DND-41 (cell line): ENCODE measurements around the gene AP5M1.
A peak's percentile ranks its signal among the peaks of the same experiment; 100 is the strongest.

Experiments used
- ATAC-seq: fragments of 200-7000 bp; cut with Tn5 transposase; 3 replicates; pipeline ENCODE4 v1.9.1; 2021; ENCODE audit warnings: low read depth; ENCODE audit not compliant: insufficient read depth
- DNase-seq: peaks from one replicate; pipeline ENCODE4 v3.0.0-alpha.2; 2020
- H2AFZ ChIP-seq: 2 replicates; pipeline ENCODE4 v1.6.0; 2012; ENCODE audit warnings: low read depth, low read length
- H3K27ac ChIP-seq: 2 replicates; pipeline ENCODE4 v1.5.1; 2012; ENCODE audit warnings: low read length, inconsistent platforms
- H3K27me3 ChIP-seq: fragments of 200-600 bp; sonication (generic); 2 replicates; pipeline ENCODE4 v1.6.0; 2012; ENCODE audit warnings: low read length, mild to moderate bottlenecking, inconsistent platforms; ENCODE audit not compliant: insufficient read depth, poor library complexity
- H3K36me3 ChIP-seq: 2 replicates; pipeline ENCODE4 v1.5.1; 2012; ENCODE audit warnings: low read length, inconsistent platforms; ENCODE audit not compliant: insufficient read depth
- H3K4me1 ChIP-seq: 2 replicates; pipeline ENCODE4 v1.5.1; 2012; ENCODE audit warnings: mild to moderate bottlenecking, low read length; ENCODE audit not compliant: insufficient read depth
- H3K4me2 ChIP-seq: 2 replicates; pipeline ENCODE4 v1.6.0; 2012; ENCODE audit warnings: mild to moderate bottlenecking, moderate library complexity, low read length, inconsistent platforms; ENCODE audit not compliant: insufficient read depth
- H3K4me3 ChIP-seq, 2 experiments: fragments of 200-600 bp in 1 of 2; shearing (Covaris generic) in 1 of 2; 2 replicates each; pipeline ENCODE4 v1.5.1; 2012 to 2016; ENCODE audit warnings: inconsistent platforms in 2 of 2, low read length in 2 of 2, mild to moderate bottlenecking in 2 of 2, low read depth in 1 of 2, moderate library complexity in 1 of 2
- H3K79me2 ChIP-seq: 2 replicates; pipeline ENCODE4 v1.6.0; 2012; ENCODE audit warnings: low read length, inconsistent platforms; ENCODE audit not compliant: insufficient read depth
- H3K9ac ChIP-seq: 2 replicates; pipeline ENCODE4 v1.6.0; 2012; ENCODE audit warnings: low read depth, mild to moderate bottlenecking, inconsistent platforms, low read length, moderate library complexity
- H3K9me3 ChIP-seq: 2 replicates; pipeline ENCODE4 v1.5.1; 2012; ENCODE audit warnings: low read length, moderate library complexity, mild to moderate bottlenecking, inconsistent platforms; ENCODE audit not compliant: insufficient read depth, severe bottlenecking
- H4K20me1 ChIP-seq: 2 replicates; pipeline ENCODE4 v1.6.0; 2012; ENCODE audit warnings: low read length; ENCODE audit not compliant: insufficient read depth
- EZH2 ChIP-seq: IDR thresholded peaks from 3 replicates; pipeline ENCODE4 v1.6.1; 2012; ENCODE audit warnings: borderline replicate concordance, low read depth, mild to moderate bottlenecking, moderate library complexity, low read length, inconsistent platforms; ENCODE audit not compliant: severe bottlenecking
- TF ChIP-seq, protein P1 (sequence below): IDR thresholded peaks from 2 replicates; pipeline ENCODE4 v1.5.1; 2012; ENCODE audit warnings: borderline replicate concordance, low read length, moderate library complexity, mild to moderate bottlenecking; ENCODE audit not compliant: poor library complexity, severe bottlenecking; ENCODE audit errors: extremely low read depth

Gene AP5M1

DNA sequence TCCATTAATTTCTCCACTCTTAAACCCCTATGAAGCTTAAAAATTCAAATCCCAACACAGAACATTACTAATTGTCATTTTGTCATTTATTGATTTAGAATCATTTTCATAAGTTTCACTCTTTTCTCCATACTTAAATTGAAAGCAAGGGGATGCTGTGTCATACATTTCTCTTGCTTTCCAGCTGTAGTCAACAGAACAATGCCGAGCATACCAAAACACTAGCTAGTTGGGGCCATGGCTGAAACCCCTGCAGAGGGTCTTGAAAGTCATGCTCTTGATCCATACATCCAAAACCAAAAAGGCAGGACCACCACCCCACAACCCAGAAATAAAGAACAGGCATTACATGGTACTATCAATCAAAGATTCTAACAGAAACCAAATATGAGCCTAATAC, 9.1 kb upstream of the AP5M1 start:
- no peak for DNase-seq
- TF ChIP-seq, protein P1, sequence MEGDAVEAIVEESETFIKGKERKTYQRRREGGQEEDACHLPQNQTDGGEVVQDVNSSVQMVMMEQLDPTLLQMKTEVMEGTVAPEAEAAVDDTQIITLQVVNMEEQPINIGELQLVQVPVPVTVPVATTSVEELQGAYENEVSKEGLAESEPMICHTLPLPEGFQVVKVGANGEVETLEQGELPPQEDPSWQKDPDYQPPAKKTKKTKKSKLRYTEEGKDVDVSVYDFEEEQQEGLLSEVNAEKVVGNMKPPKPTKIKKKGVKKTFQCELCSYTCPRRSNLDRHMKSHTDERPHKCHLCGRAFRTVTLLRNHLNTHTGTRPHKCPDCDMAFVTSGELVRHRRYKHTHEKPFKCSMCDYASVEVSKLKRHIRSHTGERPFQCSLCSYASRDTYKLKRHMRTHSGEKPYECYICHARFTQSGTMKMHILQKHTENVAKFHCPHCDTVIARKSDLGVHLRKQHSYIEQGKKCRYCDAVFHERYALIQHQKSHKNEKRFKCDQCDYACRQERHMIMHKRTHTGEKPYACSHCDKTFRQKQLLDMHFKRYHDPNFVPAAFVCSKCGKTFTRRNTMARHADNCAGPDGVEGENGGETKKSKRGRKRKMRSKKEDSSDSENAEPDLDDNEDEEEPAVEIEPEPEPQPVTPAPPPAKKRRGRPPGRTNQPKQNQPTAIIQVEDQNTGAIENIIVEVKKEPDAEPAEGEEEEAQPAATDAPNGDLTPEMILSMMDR, result no peak
- TF ChIP-seq EZH2, result no peak
- H3K9ac ChIP-seq, result no peak overlapping the region
- H3K4me3 ChIP-seq, result no peak overlapping the region
- no peak overlapping the region for H3K4me2 ChIP-seq
- ATAC-seq, result no peak
- no peaks in the 10 kb centered on the region for H3K4me1 ChIP-seq
- peaks cover 35% of the 10 kb centered on the region for H3K36me3 ChIP-seq
- H2AFZ ChIP-seq, result no peak overlapping the region
- H3K27me3 ChIP-seq, result no peaks in the 10 kb centered on the region
- H3K79me2 ChIP-seq, result peaks cover 98% of the 10 kb centered on the region
- H4K20me1 ChIP-seq, result peaks cover 65% of the 10 kb centered on the region
- no peaks in the 10 kb centered on the region for H3K9me3 ChIP-seq
- H3K27ac ChIP-seq, result no peak overlapping the region

DNA sequence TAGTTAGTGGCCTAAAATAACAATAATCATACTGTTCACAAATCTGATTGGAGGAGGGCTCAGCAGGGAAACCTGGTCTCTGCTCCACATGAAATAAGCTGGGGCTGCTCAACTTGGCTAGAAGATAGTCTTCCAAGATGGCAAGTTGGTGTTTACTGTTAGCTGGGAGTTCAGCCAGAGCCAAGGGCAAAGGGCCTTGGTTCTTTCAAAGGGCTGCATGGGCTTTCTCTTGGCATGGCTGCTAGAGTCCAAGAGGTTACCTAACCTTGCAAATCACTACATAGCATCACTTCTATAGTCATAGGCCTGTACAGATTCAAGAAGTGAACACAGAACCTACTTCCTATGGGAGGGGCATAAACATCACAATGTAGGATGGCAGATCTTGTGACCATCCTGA, 7.2 kb upstream of the AP5M1 start:
- DNase-seq, result no peak
- ATAC-seq, result no peak
- TF ChIP-seq, protein P1, result no peak
- no peak for TF ChIP-seq EZH2
- Histone ChIP-seq H2AFZ (no peak overlapping the region), H3K4me1 (peaks cover 12% of the 10 kb centered on the region), H3K27me3 (no peaks in the 10 kb centered on the region), H3K4me3 (no peak overlapping the region), H3K9me3 (no peaks in the 10 kb centered on the region), H3K4me2 (no peak overlapping the region), H3K79me2 (peaks cover 98% of the 10 kb centered on the region), H3K9ac (no peak overlapping the region), H3K36me3 (peaks cover 24% of the 10 kb centered on the region), H4K20me1 (peaks cover 58% of the 10 kb centered on the region), H3K27ac (no peak overlapping the region)

DNA sequence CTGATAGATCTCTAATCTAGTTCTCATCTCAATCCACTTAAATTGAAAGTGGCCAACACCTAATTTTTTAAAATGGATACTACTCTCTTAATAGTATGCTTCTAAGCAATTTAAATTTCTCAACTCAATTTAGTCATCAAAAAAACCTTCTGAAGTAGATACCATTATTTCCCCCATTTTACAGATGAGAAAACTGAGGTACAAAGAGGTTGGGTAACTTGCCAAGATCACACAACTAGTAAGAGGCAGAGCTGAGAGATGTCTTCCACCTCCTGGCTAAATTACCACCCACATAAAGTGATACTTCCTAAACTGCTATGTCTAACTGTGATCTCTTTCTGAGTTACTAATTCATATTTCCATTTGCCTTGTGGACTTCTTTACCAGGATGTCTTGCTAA, 6.7 kb upstream of the AP5M1 start:
- DNase-seq (no peak), ATAC-seq (no peak)
- Histone ChIP-seq H4K20me1 (peaks cover 53% of the 10 kb centered on the region), H3K9ac (no peak overlapping the region), H3K4me3 (no peak overlapping the region), H3K4me1 (peaks cover 16% of the 10 kb centered on the region), H3K4me2 (no peak overlapping the region), H3K27ac (no peak overlapping the region), H3K27me3 (no peaks in the 10 kb centered on the region), H3K36me3 (peaks cover 19% of the 10 kb centered on the region), H2AFZ (no peak overlapping the region), H3K79me2 (peaks cover 98% of the 10 kb centered on the region), H3K9me3 (no peaks in the 10 kb centered on the region)
- TF ChIP-seq EZH2, result no peak
- TF ChIP-seq, protein P1, result no peak

DNA sequence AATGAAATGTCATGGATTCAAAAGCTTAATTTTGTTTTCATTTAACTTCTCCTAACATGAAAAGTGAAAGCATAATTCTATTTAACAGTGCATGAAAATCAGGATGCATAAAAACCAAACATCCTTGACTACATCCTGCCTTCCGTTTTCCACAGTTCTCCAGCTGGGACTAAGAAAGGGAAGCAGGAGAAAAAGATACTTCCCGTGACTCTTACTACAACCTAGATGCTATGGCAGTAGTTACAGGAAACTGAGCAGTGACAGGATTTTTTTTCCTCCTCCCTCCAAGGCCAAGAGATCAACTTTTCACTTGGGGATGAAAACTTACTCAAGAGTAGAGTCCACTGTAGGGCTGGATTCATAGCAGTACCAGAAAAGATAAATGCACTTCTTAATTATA, 2.7 kb upstream of the AP5M1 start:
- H3K36me3 ChIP-seq, result peaks cover 5% of the 10 kb centered on the region; the same call in 1 of the 2 replicates
- H3K4me3 ChIP-seq, result no peak overlapping the region
- no peaks in the 10 kb centered on the region for H3K27me3 ChIP-seq
- no peak for ATAC-seq
- TF ChIP-seq, protein P1, result no peak
- no peak for TF ChIP-seq EZH2
- no peaks in the 10 kb centered on the region for H3K9me3 ChIP-seq
- no peak for DNase-seq
- H3K4me2 ChIP-seq, result peak overlapping the region; percentile 71
- H3K27ac ChIP-seq, result no peak overlapping the region
- H3K4me1 ChIP-seq, result peaks cover 39% of the 10 kb centered on the region
- H3K79me2 ChIP-seq, result peaks cover 97% of the 10 kb centered on the region
- H3K9ac ChIP-seq, result no peak overlapping the region
- peaks cover 37% of the 10 kb centered on the region for H4K20me1 ChIP-seq
- H2AFZ ChIP-seq, result no peak overlapping the region
